ENCODE data around the gene MT1B. TPM values are rescaled to one million over a fixed set of nuclear protein-coding genes. Genes with fewer than 3 reads are reported as not detected.

Gene MT1B
- total and polyA plus RNA-seq, 9 of the 15 experiments (the other 6 are each of a cell fraction or from before 2014, with no cell fraction given) = not detected

GRCh38 chr16:56608043-56608875, 43.4 kb upstream of the MT1B start, which contains the start of gene MT2A (continued):
- no peak for TF ChIP-seq ZNF518B (CRISPR knock-in tag; IDR thresholded peaks at IDR 0.05)
- no peak for TF ChIP-seq TAL1 (IDR thresholded peaks at IDR 0.05)
- no peak for TF ChIP-seq ZSCAN32 (CRISPR knock-in tag; IDR thresholded peaks at IDR 0.05)
- TF ChIP-seq ETS2 (tag; IDR thresholded peaks at IDR 0.05; ENCODE audit: borderline replicate concordance, poor library complexity, severe bottlenecking) = no peak
- TF ChIP-seq ZC3H4 (CRISPR knock-in tag; IDR thresholded peaks at IDR 0.05; ENCODE audit: borderline replicate concordance) = no peak
- TF ChIP-seq BCLAF1 (IDR thresholded peaks at IDR 0.05; ENCODE audit: borderline replicate concordance in 1 of 2, control insufficient read depth in 1 of 2, low read depth in 2 of 2, low read length in 1 of 2) = no peak
- no peak for TF ChIP-seq NR2C1 (IDR thresholded peaks at IDR 0.05)
- TF ChIP-seq NR2C1 (tag; IDR thresholded peaks at IDR 0.05) = no peak
- TF ChIP-seq POLR2B (IDR thresholded peaks at IDR 0.05; ENCODE audit: low read depth, partially characterized antibody) = peak; percentile 65
- TF ChIP-seq HNRNPLL (IDR thresholded peaks at IDR 0.05; ENCODE audit: low read depth, low read length, poor library complexity, severe bottlenecking) = peak; percentile 41
- TF ChIP-seq ZNF197 (CRISPR knock-in tag; IDR thresholded peaks at IDR 0.05; ENCODE audit: low read depth) = 0 out of 2 replicates have a peak, but pooled peaks have one; percentile 64
- TF ChIP-seq CXXC5 (CRISPR knock-in tag; IDR thresholded peaks at IDR 0.05) = peak; percentile 89
- TF ChIP-seq FOXJ2 (tag; IDR thresholded peaks at IDR 0.05) = no peak
- no peak for TF ChIP-seq ZMIZ1 (IDR thresholded peaks at IDR 0.05; ENCODE audit: low read depth in 2 of 2, low read length in 2 of 2)
- TF ChIP-seq ZNF212 (CRISPR knock-in tag; IDR thresholded peaks at IDR 0.05) = 0 out of 2 replicates have a peak, but pooled peaks have one; percentile 55
